ENCODE data around the gene SVBP.

Gene SVBP

GRCh38 chr1:42759114-42759513 lies 58.1 kb downstream of the SVBP start:
- DNase-seq = no peak

- no peak for DNase-seq
Measured at GRCh38 chr1:42758641-42759040, 58.6 kb downstream of the SVBP start.

GRCh38 chr1:42757892-42758275 lies 59.3 kb downstream of the SVBP start:
- no peak for DNase-seq

Data from OCI-M1 (cell line).